Measurements from ENCODE around the gene ZBED1.
"Not testable (repeated sequence)": the region's sequence is repeated elsewhere in the genome, so short reads cannot be mapped to it uniquely, and the experiment has no call there.

ZBED1 gene

GRCh38 chrX:2473064-2473463 lies 27.7 kb downstream of the ZBED1 start:
- not testable (repeated sequence) for DNase-seq

- no peak for DNase-seq
Observed at GRCh38 chrX:2471641-2472040, 29.1 kb downstream of the ZBED1 start.

- not testable (repeated sequence) for DNase-seq
Observed at GRCh38 chrX:2471126-2471525, 29.6 kb downstream of the ZBED1 start.

- DNase-seq: not testable (repeated sequence)
Observed at GRCh38 chrX:2469852-2470251, 30.9 kb downstream of the ZBED1 start.

- DNase-seq: no peak
Observed at GRCh38 chrX:2469196-2469685, 31.5 kb downstream of the ZBED1 start.

- DNase-seq: no peak
Observed at GRCh38 chrX:2468261-2469195, 32.2 kb downstream of the ZBED1 start.

GRCh38 chrX:2466876-2467656 lies 33.7 kb downstream of the ZBED1 start:
- DNase-seq: no peak

- DNase-seq: no peak
Observed at GRCh38 chrX:2464677-2465166, 36.1 kb downstream of the ZBED1 start.

GRCh38 chrX:2463973-2464676 lies 36.7 kb downstream of the ZBED1 start:
- no peak for DNase-seq

GRCh38 chrX:2463481-2463880 lies 37.3 kb downstream of the ZBED1 start:
- DNase-seq: not testable (repeated sequence)

GRCh38 chrX:2462780-2463179 lies 38.0 kb downstream of the ZBED1 start:
- no peak for DNase-seq

- no peak for DNase-seq
Observed at GRCh38 chrX:2462074-2462473, 38.7 kb downstream of the ZBED1 start.

- DNase-seq: no peak
Observed at GRCh38 chrX:2461711-2462016, 39.1 kb downstream of the ZBED1 start.

- not testable (repeated sequence) for DNase-seq
Observed at GRCh38 chrX:2460821-2461710, 39.7 kb downstream of the ZBED1 start.

GRCh38 chrX:2460048-2460447 lies 40.7 kb downstream of the ZBED1 start:
- DNase-seq: not testable (repeated sequence)

GRCh38 chrX:2458309-2458708 lies 42.5 kb downstream of the ZBED1 start:
- no peak for DNase-seq

GRCh38 chrX:2457289-2458133 lies 43.3 kb downstream of the ZBED1 start:
- DNase-seq: no peak

- DNase-seq: not testable (repeated sequence)
Observed at GRCh38 chrX:2456091-2456490, 44.7 kb downstream of the ZBED1 start.

GRCh38 chrX:2454620-2455019 lies 46.2 kb downstream of the ZBED1 start:
- DNase-seq: not testable (repeated sequence)

GRCh38 chrX:2452799-2453198 lies 48.0 kb downstream of the ZBED1 start:
- no peak for DNase-seq

GRCh38 chrX:2452317-2452784 lies 48.4 kb downstream of the ZBED1 start:
- DNase-seq: no peak

Measured in effector CD8-positive, alpha-beta T cell (primary cell).